Measurements from ENCODE around the gene LDLRAP1. TPM values are rescaled to one million over a fixed set of nuclear protein-coding genes. Genes with fewer than 3 reads are reported as not detected.

LDLRAP1 gene
- polyA plus RNA-seq, 6 donors from 2014 or later, result 19.1 to 25.9 (median 20.5) TPM

- Mint-ChIP-seq H3K27ac (peak overlapping the region in 2 of 6 donors; percentile 34 to 81), H3K4me1 (peaks cover 0 to 8% (median 5%) of the 10 kb centered on the region in 3 donors)
- no peak for DNase-seq
These were observed 28.1 kb downstream of the LDLRAP1 start for GRCh38 chr1:25571522-25571970.

GRCh38 chr1:25572107-25572506 lies 28.7 kb downstream of the LDLRAP1 start:
- Mint-ChIP-seq H3K9me3 (no peaks in the 10 kb centered on the region), H3K27ac (no peak overlapping the region), H3K36me3 (peaks cover 0 to 8% of the 10 kb centered on the region in 2 donors), H3K4me1 (peaks cover 0 to 7% (median 3%) of the 10 kb centered on the region in 3 donors), H3K27me3 (peaks cover 0 to 13% (median 5%) of the 10 kb centered on the region in 3 donors), H3K4me3 (no peak overlapping the region)
- DNase-seq (no peak), ATAC-seq (ENCODE audit: low read depth in 2 of 2) (no peak)

More at GRCh38 chr1:25571522-25571970, 28.1 kb downstream of the LDLRAP1 start:
- Mint-ChIP-seq H3K36me3 (peaks cover 0 to 8% of the 10 kb centered on the region in 2 donors), H3K27me3 (peaks cover 0 to 13% (median 5%) of the 10 kb centered on the region in 3 donors), H3K4me3 (no peak overlapping the region), H3K9me3 (no peaks in the 10 kb centered on the region)
- ATAC-seq (ENCODE audit: low read depth in 2 of 2), result no peak

DNA sequence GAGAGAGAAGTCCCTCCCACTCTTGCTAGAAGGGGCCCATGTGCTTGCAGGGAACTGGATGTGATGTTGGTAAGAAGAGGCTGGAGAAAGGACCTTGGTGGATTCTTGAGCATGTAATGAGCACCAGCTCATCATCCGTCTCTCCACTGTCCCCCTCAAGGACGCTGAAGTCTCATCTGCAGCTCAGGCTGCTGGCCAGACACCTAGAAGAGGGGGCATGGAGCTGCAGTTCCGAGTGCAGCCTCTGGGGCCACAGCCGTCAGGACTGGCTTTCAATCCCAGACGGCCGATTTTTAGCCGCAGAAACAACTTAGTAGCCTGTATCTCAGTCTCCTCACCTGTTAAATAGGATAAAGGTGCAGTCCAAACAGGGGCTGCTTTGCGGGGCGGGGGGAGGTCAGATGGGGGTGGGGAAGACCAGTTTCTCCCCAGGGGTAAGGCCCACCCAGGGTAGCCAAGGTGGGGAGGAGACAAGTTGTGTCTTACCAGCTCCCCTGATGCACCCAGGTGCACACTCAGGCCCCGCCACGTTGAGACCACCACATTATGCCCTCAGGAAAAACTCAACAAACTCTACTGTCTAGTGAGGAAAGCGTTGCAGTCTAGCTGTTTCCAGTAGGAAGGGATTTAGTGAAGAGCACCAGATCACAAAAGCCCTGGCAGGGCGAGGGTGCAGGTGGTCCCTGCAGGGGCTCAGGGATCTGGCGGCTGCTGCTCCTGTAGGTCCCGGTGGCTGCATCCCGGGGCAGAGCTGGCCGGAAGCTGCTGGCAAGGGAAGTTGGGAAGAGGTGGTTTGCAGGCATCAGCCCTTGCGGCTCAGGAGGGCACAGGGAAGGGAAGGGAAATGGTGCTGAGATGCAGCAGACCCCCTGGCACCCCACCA lies 29.5 kb downstream of the LDLRAP1 start:
- peaks cover 0 to 7% (median 3%) of the 10 kb centered on the region in 3 donors for H3K4me1 Mint-ChIP-seq
- no peaks in the 10 kb centered on the region for H3K9me3 Mint-ChIP-seq
- peak overlapping the region in 1 of 6 donors; percentile 62 for H3K27ac Mint-ChIP-seq
- DNase-seq (no peak), ATAC-seq (ENCODE audit: low read depth in 2 of 2) (peak; percentile 58 to 72)
- no peak overlapping the region for H3K4me3 Mint-ChIP-seq
- peaks cover 0 to 13% (median 5%) of the 10 kb centered on the region in 3 donors for H3K27me3 Mint-ChIP-seq
- H3K36me3 Mint-ChIP-seq, result peaks cover 0 to 5% of the 10 kb centered on the region in 2 donors

DNA sequence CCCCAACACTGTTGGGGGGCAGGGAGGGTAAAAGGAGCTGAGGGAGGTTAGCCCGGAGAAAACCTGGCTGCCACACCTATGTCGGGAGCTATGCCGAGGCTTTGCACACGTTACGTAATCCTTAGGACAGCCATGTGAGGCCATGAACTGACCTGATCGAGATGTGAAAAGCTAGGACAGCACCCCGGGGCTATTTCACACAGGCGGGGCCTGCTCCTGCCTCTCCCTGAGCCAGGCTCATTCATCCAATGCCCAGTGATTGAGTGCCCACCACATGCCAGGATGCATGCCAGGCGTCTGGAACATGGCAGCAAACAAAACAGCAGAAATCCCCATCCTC lies 30.2 kb downstream of the LDLRAP1 start:
- peaks cover 0 to 13% (median 5%) of the 10 kb centered on the region in 3 donors for H3K27me3 Mint-ChIP-seq
- H3K4me1 Mint-ChIP-seq, result peaks cover 0 to 7% (median 3%) of the 10 kb centered on the region in 3 donors
- DNase-seq, result no peak
- H3K27ac Mint-ChIP-seq, result no peak overlapping the region
- H3K36me3 Mint-ChIP-seq, result no peaks in the 10 kb centered on the region
- H3K4me3 Mint-ChIP-seq, result no peak overlapping the region
- H3K9me3 Mint-ChIP-seq, result no peaks in the 10 kb centered on the region
- ATAC-seq (ENCODE audit: low read depth in 2 of 2), result no peak

GRCh38 chr1:25573961-25574360 lies 30.6 kb downstream of the LDLRAP1 start:
- no peak overlapping the region for H3K4me3 Mint-ChIP-seq
- H3K27me3 Mint-ChIP-seq, result peaks cover 0 to 13% (median 5%) of the 10 kb centered on the region in 3 donors

DNA sequence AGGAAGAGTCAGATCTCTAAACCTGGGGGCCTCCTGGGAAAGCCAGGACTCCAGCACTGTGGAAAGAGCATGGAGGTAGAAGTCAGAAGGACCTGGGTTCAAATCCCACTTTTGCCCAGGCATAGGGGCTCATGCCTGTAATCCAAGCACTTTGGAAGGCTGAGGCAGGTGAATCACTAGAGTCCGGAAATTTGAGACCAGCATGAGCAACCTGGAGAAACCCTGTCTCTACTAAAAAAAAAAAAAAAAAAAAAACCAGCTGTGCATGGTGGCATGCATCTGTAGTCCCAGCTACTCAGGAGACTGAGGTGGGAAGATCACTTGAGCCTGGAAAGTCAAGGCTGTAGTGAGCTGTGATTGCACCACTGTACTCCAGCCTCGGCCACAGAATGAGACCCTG lies 31.8 kb downstream of the LDLRAP1 start:
- H3K36me3 Mint-ChIP-seq, result no peaks in the 10 kb centered on the region
- H3K27me3 Mint-ChIP-seq, result peaks cover 0 to 13% (median 5%) of the 10 kb centered on the region in 3 donors
- H3K9me3 Mint-ChIP-seq, result no peaks in the 10 kb centered on the region
- no peak overlapping the region for H3K4me3 Mint-ChIP-seq
- H3K27ac Mint-ChIP-seq, result peak overlapping the region in 1 of 6 donors; percentile 54
- ATAC-seq (ENCODE audit: low read depth in 2 of 2) (no peak), DNase-seq (no peak)
- H3K4me1 Mint-ChIP-seq, result peaks cover 0 to 7% (median 3%) of the 10 kb centered on the region in 3 donors

More at GRCh38 chr1:25573961-25574360, 30.6 kb downstream of the LDLRAP1 start:
- no peak overlapping the region for H3K27ac Mint-ChIP-seq
- H3K9me3 Mint-ChIP-seq, result no peaks in the 10 kb centered on the region
- H3K4me1 Mint-ChIP-seq, result peaks cover 0 to 7% (median 3%) of the 10 kb centered on the region in 3 donors
- no peak for ATAC-seq (ENCODE audit: low read depth in 2 of 2)
- H3K36me3 Mint-ChIP-seq, result no peaks in the 10 kb centered on the region
- no peak for DNase-seq

- Mint-ChIP-seq H3K9me3 (no peaks in the 10 kb centered on the region), H3K36me3 (no peaks in the 10 kb centered on the region), H3K4me1 (peaks cover 0 to 7% (median 3%) of the 10 kb centered on the region in 3 donors), H3K27me3 (peaks cover 0 to 12% (median 5%) of the 10 kb centered on the region in 3 donors), H3K27ac (peak overlapping the region in 1 of 6 donors; percentile 78), H3K4me3 (no peak overlapping the region)
- ATAC-seq (ENCODE audit: low read depth in 2 of 2), result no peak
- DNase-seq, result no peak
These were observed 33.2 kb downstream of the LDLRAP1 start for GRCh38 chr1:25576459-25577133.

GRCh38 chr1:25577134-25577920 lies 33.9 kb downstream of the LDLRAP1 start:
- Mint-ChIP-seq H3K9me3 (no peaks in the 10 kb centered on the region), H3K27me3 (peaks cover 0 to 8% (median 5%) of the 10 kb centered on the region in 3 donors), H3K4me3 (no peak overlapping the region), H3K36me3 (no peaks in the 10 kb centered on the region), H3K27ac (no peak overlapping the region), H3K4me1 (peaks cover 0 to 7% (median 3%) of the 10 kb centered on the region in 3 donors)
- DNase-seq (no peak), ATAC-seq (ENCODE audit: low read depth in 2 of 2) (no peak)

DNA sequence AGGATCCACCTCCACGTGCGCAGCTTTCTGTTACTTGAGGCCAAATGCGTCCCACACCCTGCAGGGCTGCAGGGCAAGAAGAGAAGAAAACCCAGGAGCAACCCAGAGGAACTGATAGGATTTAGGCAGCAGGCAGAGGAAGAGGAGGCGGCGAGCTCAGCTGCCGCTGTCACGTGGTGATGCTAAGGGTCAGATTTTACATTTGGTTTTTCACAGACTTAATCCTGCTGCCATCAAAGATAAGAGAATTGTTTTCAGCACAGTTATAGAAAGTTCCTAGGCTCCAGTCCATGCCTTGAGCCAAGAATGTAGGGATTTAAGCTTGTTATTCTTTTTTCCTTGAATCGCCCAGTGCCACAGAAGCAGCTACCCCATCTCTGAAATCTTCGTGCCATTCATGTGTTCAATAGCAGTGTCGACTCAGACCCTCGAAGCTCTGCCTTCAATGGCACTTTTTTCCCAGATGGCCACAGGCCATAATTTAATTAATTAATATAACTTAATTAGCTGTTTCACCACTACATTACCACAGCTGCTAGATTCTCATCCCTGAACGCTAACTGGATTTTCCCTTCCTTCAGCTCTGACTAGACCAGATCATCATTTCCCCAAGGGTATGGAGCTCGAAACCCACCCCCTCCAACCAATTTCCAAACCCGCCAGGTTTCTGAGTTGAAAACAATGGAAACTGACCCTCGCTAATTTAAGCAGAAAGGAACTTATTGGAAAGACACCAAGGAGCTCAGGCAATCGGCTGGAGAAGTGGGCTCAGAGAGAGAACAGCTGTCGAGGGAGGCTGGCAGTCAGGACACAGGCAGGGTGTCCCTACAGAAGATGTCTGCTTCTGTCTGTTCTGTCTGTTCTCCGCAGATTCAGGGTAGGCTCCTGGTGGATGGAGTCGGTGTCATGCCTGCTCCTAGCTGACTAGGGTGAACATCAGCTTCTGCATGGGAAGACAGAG lies 36.2 kb downstream of the LDLRAP1 start:
- Mint-ChIP-seq H3K9me3 (peaks cover 0 to 2% (median 0%) of the 10 kb centered on the region in 7 donors), H3K4me1 (peaks cover 4 to 12% (median 11%) of the 10 kb centered on the region in 3 donors), H3K4me3 (no peak overlapping the region), H3K27me3 (no peaks in the 10 kb centered on the region), H3K27ac (peak overlapping the region in 2 of 6 donors; percentile 59 to 60), H3K36me3 (no peaks in the 10 kb centered on the region)
- ATAC-seq (ENCODE audit: low read depth in 2 of 2) (no peak), DNase-seq (no peak)

GRCh38 chr1:25580927-25581326 lies 37.5 kb downstream of the LDLRAP1 start:
- no peak overlapping the region for H3K4me3 Mint-ChIP-seq
- ATAC-seq (ENCODE audit: low read depth in 2 of 2) (no peak), DNase-seq (no peak)
- no peak overlapping the region for H3K27ac Mint-ChIP-seq
- no peaks in the 10 kb centered on the region for H3K27me3 Mint-ChIP-seq
- peaks cover 11 to 24% (median 21%) of the 10 kb centered on the region in 3 donors for H3K4me1 Mint-ChIP-seq
- H3K36me3 Mint-ChIP-seq, result no peaks in the 10 kb centered on the region
- H3K9me3 Mint-ChIP-seq, result peaks cover 0 to 2% (median 0%) of the 10 kb centered on the region in 7 donors

GRCh38 chr1:25581764-25582163 lies 38.4 kb downstream of the LDLRAP1 start:
- Mint-ChIP-seq H3K9me3 (peaks cover 0 to 2% (median 0%) of the 10 kb centered on the region in 7 donors), H3K27ac (peak overlapping the region in 3 of 6 donors; percentile 33 to 70 (median 33)), H3K4me1 (peaks cover 11 to 31% (median 29%) of the 10 kb centered on the region in 3 donors), H3K36me3 (no peaks in the 10 kb centered on the region), H3K4me3 (no peak overlapping the region), H3K27me3 (no peaks in the 10 kb centered on the region)
- DNase-seq (no peak), ATAC-seq (ENCODE audit: low read depth in 2 of 2) (no peak)
